H1 (cell line): Measurements from ENCODE around the gene ADCY2. TPM values are rescaled to one million over a fixed set of nuclear protein-coding genes. Genes with fewer than 3 reads are reported as not detected.

ENCODE experiments used
- CEBPB ChIP-seq: IDR thresholded peaks from 2 replicates; pipeline ENCODE4 v1.6.1; 2012; ENCODE audit warnings: low read depth, low read length
- CHD7 ChIP-seq: fragments of 300-600 bp; sonication (generic); IDR thresholded peaks from 2 replicates; pipeline ENCODE4 v1.7.1; 2012; ENCODE audit warnings: low read length, moderate library complexity, mild to moderate bottlenecking, inconsistent platforms; ENCODE audit not compliant: insufficient replicate concordance
- JUND ChIP-seq: IDR thresholded peaks from 2 replicates; pipeline ENCODE4 v1.6.1; 2011; ENCODE audit warnings: mild to moderate bottlenecking, improper control_type of control experiment, low read length
- KDM1A ChIP-seq: fragments of 200-600, 300-600 bp; sonication (generic); IDR thresholded peaks from 2 replicates; pipeline ENCODE4 v1.7.1; 2016; ENCODE audit warnings: mild to moderate bottlenecking, low read length, borderline replicate concordance
- RAD21 ChIP-seq, 2 experiments: IDR thresholded peaks in 1 of 2; conservative IDR thresholded peaks in 1 of 2; 2 replicates each; pipeline ENCODE4 v1.6.1; 2011; ENCODE audit warnings: low read depth in 2 of 2, low read length in 2 of 2, improper control_type of control experiment in 1 of 2, inconsistent platforms in 1 of 2, mild to moderate bottlenecking in 1 of 2, moderate library complexity in 1 of 2
- SRF ChIP-seq: IDR thresholded peaks from 2 replicates; pipeline ENCODE4 v1.6.1; 2011; ENCODE audit warnings: mild to moderate bottlenecking, low read depth, low read length, moderate library complexity
- TBP ChIP-seq: IDR thresholded peaks from 2 replicates; pipeline ENCODE4 v1.6.1; 2011; ENCODE audit warnings: low read depth, low read length, improper control_type of control experiment
- YY1 ChIP-seq: IDR thresholded peaks from 2 replicates; pipeline ENCODE4 v1.6.1; 2011; ENCODE audit warnings: low read depth, mild to moderate bottlenecking, low read length
- polyA plus RNA-seq, 7 experiments: library from polyadenylated mRNA; depleted of rRNA in 3 of 7; stranded (reverse) in 5 of 7; unstranded in 2 of 7; fragments of >200 nt in 5 of 7; fragments of 200-250 nt in 2 of 7; gene quantifications; 1 replicate in 5 of 7; 2 replicates in 1 of 7; 4 replicates in 1 of 7; pipeline versions ENCODE4 v1.2.1 to v1.2.3, GENCODE V29; 2011 to 2013; ENCODE audit warnings: missing spikeins in 2 of 7, mixed read lengths in 2 of 7
- total RNA-seq: library from RNA; stranded (reverse); fragmentation: NEBNext Ultra II Directional; extraction: Animal tissue kit (Norgen Biotek cat#: 25700); gene quantifications from 2 replicates; pipeline ENCODE4 v1.2.1, GENCODE V29; 2021

Gene ADCY2
- total and polyA plus RNA-seq, 2 of the 8 experiments (the other 6 are each of a cell fraction or from before 2014, with no cell fraction given), result 35.8 to 122 TPM

- TF ChIP-seq CHD7 (no peak), SRF (no peak), JUND (no peak), CEBPB (no peak), KDM1A (no peak), TBP (no peak), RAD21 (IDR thresholded peaks at IDR 0.05 in 1 of 2, conservative IDR thresholded peaks at IDR 0.05 in 1 of 2; ENCODE audit: low read depth in 2 of 2, low read length in 2 of 2) (no peak), YY1 (no peak)
Measured at GRCh38 chr5:7397937-7398336, 2.0 kb downstream of the ADCY2 start (continued).
